Measurements from ENCODE around the gene SNTA1. TPM values are rescaled to one million over a fixed set of nuclear protein-coding genes. Genes with fewer than 3 reads are reported as not detected.
"Not testable (repeated sequence)": the region's sequence is repeated elsewhere in the genome, so short reads cannot be mapped to it uniquely, and the experiment has no call there.

Gene SNTA1
- 10 to 100 TPM; 19.8 to 22.6 TPM for total RNA-seq

- no peaks in the 10 kb centered on the region for H3K36me3 ChIP-seq (replicated peaks in 1 of 2; ENCODE audit: insufficient read depth in 1 of 2, low read depth in 2 of 2)
- peak in 2 of 3 donors; percentile 29 to 51 for TF ChIP-seq POLR2A (IDR thresholded peaks at IDR 0.05)
- TF ChIP-seq, protein P1, sequence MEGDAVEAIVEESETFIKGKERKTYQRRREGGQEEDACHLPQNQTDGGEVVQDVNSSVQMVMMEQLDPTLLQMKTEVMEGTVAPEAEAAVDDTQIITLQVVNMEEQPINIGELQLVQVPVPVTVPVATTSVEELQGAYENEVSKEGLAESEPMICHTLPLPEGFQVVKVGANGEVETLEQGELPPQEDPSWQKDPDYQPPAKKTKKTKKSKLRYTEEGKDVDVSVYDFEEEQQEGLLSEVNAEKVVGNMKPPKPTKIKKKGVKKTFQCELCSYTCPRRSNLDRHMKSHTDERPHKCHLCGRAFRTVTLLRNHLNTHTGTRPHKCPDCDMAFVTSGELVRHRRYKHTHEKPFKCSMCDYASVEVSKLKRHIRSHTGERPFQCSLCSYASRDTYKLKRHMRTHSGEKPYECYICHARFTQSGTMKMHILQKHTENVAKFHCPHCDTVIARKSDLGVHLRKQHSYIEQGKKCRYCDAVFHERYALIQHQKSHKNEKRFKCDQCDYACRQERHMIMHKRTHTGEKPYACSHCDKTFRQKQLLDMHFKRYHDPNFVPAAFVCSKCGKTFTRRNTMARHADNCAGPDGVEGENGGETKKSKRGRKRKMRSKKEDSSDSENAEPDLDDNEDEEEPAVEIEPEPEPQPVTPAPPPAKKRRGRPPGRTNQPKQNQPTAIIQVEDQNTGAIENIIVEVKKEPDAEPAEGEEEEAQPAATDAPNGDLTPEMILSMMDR (IDR thresholded peaks at IDR 0.05): no peak
- 0 to 1% methylated on average over 20 to 53 of the region's 75 CpGs for WGBS, 2 donors
- peak; percentile 97 to 99 (median 98) for DNase-seq
- H3K27ac ChIP-seq: peak within 1 kb of the TSS; percentile 66 to 79 (median 75)
- no peaks in the 10 kb centered on the region for H3K9me3 ChIP-seq
- intact Hi-C loops (cut with DNase I): no loop called here
- peak; percentile 97 for ATAC-seq
- H3K4me1 ChIP-seq: peaks cover 25% of the 10 kb centered on the region
- peak within 1 kb of the TSS; percentile 30 to 33 for H3K4me3 ChIP-seq
- no peaks in the 10 kb centered on the region for H3K27me3 ChIP-seq
These were observed at the start of gene SNTA1 for GRCh38 chr20:33443512-33444239. TSS of gene SNTA1 (minus strand) at chr20:33443763. CDS start at chr20:33443620, 143 bp downstream.

GRCh38 chr20:33490934-33491656, 47.5 kb upstream of the SNTA1 start:
- no peak for ATAC-seq
- intact Hi-C loops (cut with DNase I): no loop called here

DNA sequence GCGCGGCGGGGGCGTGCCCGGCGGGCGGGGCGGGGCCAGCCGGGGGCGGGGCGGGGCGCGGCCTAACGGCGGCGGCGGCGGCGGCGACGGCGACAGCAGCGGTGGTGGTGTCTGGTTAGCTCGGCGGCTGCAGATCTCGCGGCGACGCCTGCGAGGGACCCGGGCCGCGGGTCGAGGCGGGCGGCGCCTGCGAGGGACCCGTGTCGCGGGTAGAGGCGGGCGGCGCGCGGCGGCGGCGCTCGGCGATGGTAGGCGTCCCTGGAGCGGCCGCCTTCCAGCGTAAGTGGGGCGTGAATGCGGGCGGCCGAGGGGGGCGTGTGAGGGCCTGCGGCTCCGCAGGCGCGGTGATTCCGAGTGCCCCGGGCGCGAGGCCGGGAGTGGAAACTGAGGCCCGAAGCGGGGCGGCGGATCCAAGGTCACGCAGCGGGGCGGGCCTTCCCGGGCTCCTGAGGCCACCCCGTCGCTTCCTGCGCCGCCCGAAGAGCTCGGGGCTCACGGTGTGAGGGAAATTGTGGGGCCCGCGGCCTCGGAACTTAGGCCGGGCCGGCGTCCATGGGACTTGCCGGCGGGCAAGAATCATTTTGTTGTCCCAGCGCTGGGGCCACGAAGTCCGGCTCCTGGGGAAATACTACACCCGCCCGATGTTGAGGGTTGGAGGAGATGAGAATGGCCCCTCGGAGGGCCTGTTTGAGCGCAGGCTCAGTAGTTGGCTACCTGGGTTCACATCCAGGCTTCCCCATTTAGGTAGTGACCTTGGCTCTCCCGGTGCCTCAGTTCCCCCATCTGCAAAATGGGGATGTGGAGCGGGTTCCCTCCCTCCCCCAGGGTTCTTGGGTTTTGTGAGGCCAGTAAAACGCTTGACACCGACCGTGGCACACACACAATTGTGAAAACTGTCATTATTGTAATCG, 46.7 kb upstream of the SNTA1 start, which contains the start of gene CBFA2T2:
Gene CBFA2T2 (plus strand): TSS at position 74 of the 911 bp plus-strand sequence. CDS start 172 bp downstream, at position 246.
- intact Hi-C loops (cut with DNase I): no loop called here
- Histone ChIP-seq H3K9me3 (no peaks in the 10 kb centered on the region), H3K36me3 (replicated peaks in 1 of 2; ENCODE audit: insufficient read depth in 1 of 2, low read depth in 2 of 2) (no peaks in the 10 kb centered on the region), H3K27ac (peak within 1 kb of the TSS; percentile 83 to 96 (median 94)), H3K4me3 (peak within 1 kb of the TSS; percentile 47 to 81), H3K4me1 (peaks cover 11% of the 10 kb centered on the region), H3K27me3 (no peaks in the 10 kb centered on the region)
- DNase-seq: peak in 2 of 4 donors; percentile 67 to 71
- TF ChIP-seq, protein P1 (IDR thresholded peaks at IDR 0.05): no peak
- TF ChIP-seq POLR2A (IDR thresholded peaks at IDR 0.05): no peak
- WGBS, 2 donors: 1% methylated on average over 6 to 31 of the region's 105 CpGs
- peak; percentile 54 for ATAC-seq

More at GRCh38 chr20:33490934-33491656, 47.5 kb upstream of the SNTA1 start:
- 49 to 52% methylated on average over 8 of the region's 8 CpGs for WGBS, 2 donors
- no peaks in the 10 kb centered on the region for H3K36me3 ChIP-seq (replicated peaks in 1 of 2; ENCODE audit: insufficient read depth in 1 of 2, low read depth in 2 of 2)
- no peak for DNase-seq
- peak overlapping the region; percentile 47 to 81 for H3K4me3 ChIP-seq
- TF ChIP-seq, protein P1 (IDR thresholded peaks at IDR 0.05): no peak
- TF ChIP-seq POLR2A (IDR thresholded peaks at IDR 0.05): no peak
- no peaks in the 10 kb centered on the region for H3K27me3 ChIP-seq
- H3K4me1 ChIP-seq: peaks cover 11% of the 10 kb centered on the region
- peak overlapping the region in 3 of 4 donors; percentile 93 to 96 (median 96) for H3K27ac ChIP-seq
- no peaks in the 10 kb centered on the region for H3K9me3 ChIP-seq

GRCh38 chr20:33489495-33490022, 46.0 kb upstream of the SNTA1 start:
- Histone ChIP-seq H3K4me1 (peaks cover 11% of the 10 kb centered on the region), H3K4me3 (no peak overlapping the region), H3K36me3 (replicated peaks in 1 of 2; ENCODE audit: insufficient read depth in 1 of 2, low read depth in 2 of 2) (no peaks in the 10 kb centered on the region), H3K9me3 (no peaks in the 10 kb centered on the region), H3K27me3 (no peaks in the 10 kb centered on the region), H3K27ac (peak overlapping the region; percentile 59 to 96 (median 90))
- TF ChIP-seq POLR2A (IDR thresholded peaks at IDR 0.05): peak; percentile 84 to 97 (median 96)
- TF ChIP-seq, protein P1 (IDR thresholded peaks at IDR 0.05): peak in 1 of 7 experiments; percentile 13
- ATAC-seq (peak; percentile 98), DNase-seq (peak; percentile 99 to 100 (median 99))
- WGBS, 2 donors: 2 to 4% methylated on average over 16 to 29 of the region's 36 CpGs
- intact Hi-C loops (cut with DNase I): no loop called here

DNA sequence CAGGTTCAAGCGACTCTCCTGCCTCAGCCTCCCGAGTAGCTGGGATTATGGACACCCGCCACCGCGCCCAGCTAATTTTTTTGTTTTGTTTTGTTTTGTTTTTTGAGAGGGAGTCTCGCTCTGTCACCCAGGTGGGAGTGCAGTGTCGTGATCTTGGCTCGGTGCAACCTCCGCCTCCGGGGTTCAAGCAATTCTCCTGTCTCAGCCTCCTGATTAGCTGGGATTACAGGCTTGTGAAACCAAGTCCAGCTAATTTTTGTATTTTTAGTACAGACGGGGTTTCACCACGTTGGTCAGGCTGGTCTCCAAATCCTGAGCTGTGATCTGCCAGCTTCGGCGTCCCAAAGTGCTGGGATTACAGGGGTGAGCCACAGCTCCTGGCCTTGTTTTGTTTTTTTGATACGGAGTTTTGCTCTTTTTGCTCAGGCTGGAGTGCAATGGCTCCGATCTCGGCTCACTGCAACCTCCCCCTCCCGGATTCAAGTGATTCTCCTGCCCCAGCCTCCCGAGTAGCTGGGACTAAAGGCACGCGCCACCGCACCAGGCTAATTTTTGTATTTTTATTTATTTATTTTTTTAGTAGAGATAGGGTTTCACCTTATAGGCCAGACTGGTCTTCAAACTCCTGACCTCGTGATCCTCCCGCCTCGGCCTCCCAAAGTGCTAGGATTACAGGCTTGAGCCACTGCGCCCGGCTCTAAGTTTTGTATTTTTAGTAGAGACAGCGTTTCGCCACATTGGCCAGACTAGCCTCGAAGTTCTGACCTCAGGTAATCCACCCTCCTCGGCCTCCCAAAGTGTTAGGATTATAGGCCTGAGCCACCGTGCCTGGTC, 45.3 kb upstream of the SNTA1 start:
- intact Hi-C loops (cut with DNase I); H3K9me3 ChIP-seq; H3K27me3 ChIP-seq; H3K4me3 ChIP-seq; H3K36me3 ChIP-seq (replicated peaks in 1 of 2; ENCODE audit: insufficient read depth in 1 of 2, low read depth in 2 of 2); ATAC-seq: not testable (repeated sequence)
- Histone ChIP-seq H3K4me1 (peaks cover 11% of the 10 kb centered on the region), H3K27ac (peak overlapping the region in 3 of 4 donors; percentile 88 to 96 (median 93))
- peak in 1 of 4 donors; percentile 18 for DNase-seq
- WGBS, 2 donors: 93 to 96% methylated on average over 32 of the region's 32 CpGs
